CD4-positive, alpha-beta T cell (primary cell): ENCODE measurements around the gene C1QTNF7. TPM values are rescaled to one million over a fixed set of nuclear protein-coding genes. Genes with fewer than 3 reads are reported as not detected.

ENCODE experiments used
- ATAC-seq: fragments of 200-7000 bp; cut with Tn5 transposase; one replicate; pipeline ENCODE4 v1.10.0; 2022; ENCODE audit warnings: mild to moderate bottlenecking; ENCODE audit not compliant: poor library complexity
- CTCF ChIA-PET: fragments of 350-600 bp; sonication (Branson Sonifier 250); formaldehyde crosslinking; loops from one replicate; lab custom pipeline; 2021; ENCODE audit warnings: antibody characterized with exemption, inconsistent platforms; lab: Charles Lee
- POLR2A ChIA-PET: fragments of 350-600 bp; sonication (Branson Sonifier 250); formaldehyde crosslinking; loops from one replicate; lab custom pipeline; 2021; ENCODE audit warnings: antibody characterized with exemption, inconsistent platforms; lab: Charles Lee
- DNase-seq, 14 experiments: peaks; one replicate each; pipeline ENCODE4 v3.0.0-alpha.2; 2013 to 2020; ENCODE audit warnings: mixed read lengths in 2 of 14
- H3K27ac ChIP-seq, 2 donors: one replicate each; pipeline versions ENCODE4 v1.5.1 to v1.7.0; 2013; ENCODE audit warnings: low read length in 2 of 2, low read depth in 1 of 2, mild to moderate bottlenecking in 1 of 2
- H3K27me3 ChIP-seq, 2 experiments: 1 replicate in 1 of 2; 2 replicates in 1 of 2; pipeline versions ENCODE4 v1.6.1 to v1.7.0; 2013; ENCODE audit warnings: low read length in 2 of 2, control low read depth in 1 of 2, mild to moderate bottlenecking in 1 of 2, moderate library complexity in 1 of 2; ENCODE audit not compliant: insufficient read depth in 2 of 2, control insufficient read depth in 1 of 2
- H3K36me3 ChIP-seq: one replicate; pipeline ENCODE4 v1.6.1; 2013; ENCODE audit warnings: low read length, control low read depth; ENCODE audit not compliant: insufficient read depth
- H3K4me1 ChIP-seq: one replicate; pipeline ENCODE4 v1.6.1; 2013; ENCODE audit warnings: low read length, control low read depth; ENCODE audit not compliant: insufficient read depth
- H3K4me3 ChIP-seq: one replicate; pipeline ENCODE4 v1.5.1; 2013; ENCODE audit warnings: mild to moderate bottlenecking, low read length, moderate library complexity
- H3K9me3 ChIP-seq, 2 experiments: 1 replicate in 1 of 2; 2 replicates in 1 of 2; pipeline versions ENCODE4 v1.6.1 to v1.7.0; 2013; ENCODE audit warnings: low read length in 2 of 2, mild to moderate bottlenecking in 2 of 2, control low read depth in 1 of 2, moderate library complexity in 1 of 2; ENCODE audit not compliant: control insufficient read depth in 1 of 2, insufficient read depth in 1 of 2
- H3K27ac Mint-ChIP-seq: one replicate; pipeline ENCODE4 v1.8.0; 2020; ENCODE audit warnings: mixed read lengths
- H3K27me3 Mint-ChIP-seq: one replicate; pipeline ENCODE4 v1.8.0; 2021; ENCODE audit warnings: mixed read lengths
- H3K36me3 Mint-ChIP-seq: one replicate; pipeline ENCODE4 v1.8.0; 2021; ENCODE audit warnings: low read depth, mixed read lengths
- H3K4me1 Mint-ChIP-seq: one replicate; pipeline ENCODE4 v1.8.0; 2021; ENCODE audit warnings: low read depth, mixed read lengths
- H3K4me3 Mint-ChIP-seq: one replicate; pipeline ENCODE4 v1.8.0; 2020; ENCODE audit warnings: mild to moderate bottlenecking, mixed read lengths
- H3K9me3 Mint-ChIP-seq: one replicate; pipeline ENCODE4 v1.8.0; 2020; ENCODE audit warnings: mixed read lengths
- CTCF ChIP-seq: fragments of 200-600 bp; IDR thresholded peaks from one replicate; pipeline ENCODE4 v1.8.0; 2022; ENCODE audit warnings: antibody characterized with exemption, mild to moderate bottlenecking
- intact Hi-C, 2 experiments: fragments of 100-400 bp; cut with DNase I in 1 of 2; cut with micrococcal nuclease in 1 of 2; formaldehyde crosslinking; loops; one replicate each; pipeline versions ENCODE4 v1.15.1 to v1.9.0; 2023 to 2025; cut with DNase I, micrococcal nuclease
- total RNA-seq, 174 experiments: library from RNA in 2 of 174; stranded (reverse) in 2 of 174; gene quantifications; one replicate each; pipeline ENCODE4 v1.2.3 and lab custom pipeline; 2021 to 2026

C1QTNF7 gene
- total RNA-seq, 2 experiments from 2014 or later, result not detected

- H3K36me3 Mint-ChIP-seq, result no peaks in the 10 kb centered on the region
- H3K27ac ChIP-seq, result no peak overlapping the region
- H3K36me3 ChIP-seq, result no peaks in the 10 kb centered on the region
- no peak for DNase-seq
- H3K4me3 Mint-ChIP-seq, result no peak overlapping the region
- H3K4me3 ChIP-seq, result no peak overlapping the region
- peaks cover 10% of the 10 kb centered on the region for H3K4me1 ChIP-seq
- H3K27ac Mint-ChIP-seq, result no peak overlapping the region
- ChIA-PET CTCF (no interaction called here), POLR2A (no interaction called here)
- peaks cover 29% of the 10 kb centered on the region for H3K4me1 Mint-ChIP-seq
- TF ChIP-seq CTCF, result no peak
- no peak for ATAC-seq
- H3K27me3 ChIP-seq, result no peaks in the 10 kb centered on the region
- H3K27me3 Mint-ChIP-seq, result no peaks in the 10 kb centered on the region
- H3K9me3 ChIP-seq, result no peaks in the 10 kb centered on the region
- intact Hi-C loops, result no loop called here
- H3K9me3 Mint-ChIP-seq, result no peaks in the 10 kb centered on the region
Observed at GRCh38 chr4:15417233-15417660, 10.6 kb upstream of the C1QTNF7 start.

GRCh38 chr4:15418956-15419355, 8.9 kb upstream of the C1QTNF7 start:
- Histone ChIP-seq H3K27me3 (no peaks in the 10 kb centered on the region), H3K4me1 (no peaks in the 10 kb centered on the region), H3K36me3 (no peaks in the 10 kb centered on the region), H3K4me3 (no peak overlapping the region), H3K9me3 (no peaks in the 10 kb centered on the region), H3K27ac (no peak overlapping the region)
- Mint-ChIP-seq H3K9me3 (no peaks in the 10 kb centered on the region), H3K27me3 (no peaks in the 10 kb centered on the region), H3K4me3 (no peak overlapping the region), H3K36me3 (no peaks in the 10 kb centered on the region), H3K27ac (no peak overlapping the region), H3K4me1 (peaks cover 12% of the 10 kb centered on the region)
- ChIA-PET POLR2A (no interaction called here), CTCF (no interaction called here)
- intact Hi-C loops, result no loop called here
- no peak for TF ChIP-seq CTCF
- DNase-seq, result no peak
- ATAC-seq, result no peak

GRCh38 chr4:15420642-15421041, 7.2 kb upstream of the C1QTNF7 start:
- ATAC-seq (no peak), DNase-seq (no peak)
- Histone ChIP-seq H3K4me1 (peaks cover 3% of the 10 kb centered on the region), H3K27ac (no peak overlapping the region), H3K36me3 (no peaks in the 10 kb centered on the region), H3K27me3 (no peaks in the 10 kb centered on the region), H3K4me3 (no peak overlapping the region), H3K9me3 (no peaks in the 10 kb centered on the region)
- H3K36me3 Mint-ChIP-seq, result no peaks in the 10 kb centered on the region
- intact Hi-C loops, result no loop called here
- no peak for TF ChIP-seq CTCF
- H3K27me3 Mint-ChIP-seq, result no peaks in the 10 kb centered on the region
- H3K27ac Mint-ChIP-seq, result no peak overlapping the region
- no peaks in the 10 kb centered on the region for H3K4me1 Mint-ChIP-seq
- no peak overlapping the region for H3K4me3 Mint-ChIP-seq
- ChIA-PET POLR2A (no interaction called here), CTCF (no interaction called here)
- H3K9me3 Mint-ChIP-seq, result no peaks in the 10 kb centered on the region
